BE2C (cell line): ENCODE data around the gene UQCRFS1.
"Not testable (repeated sequence)": the region's sequence is repeated elsewhere in the genome, so short reads cannot be mapped to it uniquely, and the experiment has no call there.

Source experiments
- DNase-seq: peaks from one replicate; pipeline ENCODE4 v3.0.0-alpha.2; 2020
- H3K27me3 ChIP-seq: fragments of 250-450 bp; sonication (Bioruptor Pico); 2 replicates; pipeline ENCODE4 v1.5.1; 2020; ENCODE audit warnings: mild to moderate bottlenecking
- H3K36me3 ChIP-seq: fragments of 250-450 bp; sonication (Bioruptor Pico); 2 replicates; pipeline ENCODE4 v1.5.1; 2020; ENCODE audit warnings: mild to moderate bottlenecking
- H3K4me1 ChIP-seq: fragments of 250-450 bp; sonication (Bioruptor Pico); 2 replicates; pipeline ENCODE4 v1.5.1; 2020
- H3K4me3 ChIP-seq: 2 replicates; pipeline ENCODE4 v1.5.1; 2011; ENCODE audit warnings: low read depth, low read length
- H3K9me3 ChIP-seq: fragments of 250-450 bp; sonication (Bioruptor Pico); 2 replicates; pipeline ENCODE4 v1.5.1; 2020
- TF ChIP-seq, protein P1 (sequence below): IDR thresholded peaks from 2 replicates; pipeline ENCODE4 v1.5.1; 2012; ENCODE audit warnings: mild to moderate bottlenecking, low read depth, low read length

Gene UQCRFS1

GRCh38 chr19:29247051-29247450 lies 34.1 kb upstream of the UQCRFS1 start:
- no peak for DNase-seq
- H3K4me1 ChIP-seq, result no peaks in the 10 kb centered on the region
- H3K4me3 ChIP-seq, result no peak overlapping the region
- no peaks in the 10 kb centered on the region for H3K9me3 ChIP-seq
- H3K27me3 ChIP-seq, result no peaks in the 10 kb centered on the region
- H3K36me3 ChIP-seq, result no peaks in the 10 kb centered on the region
- TF ChIP-seq, protein P1, sequence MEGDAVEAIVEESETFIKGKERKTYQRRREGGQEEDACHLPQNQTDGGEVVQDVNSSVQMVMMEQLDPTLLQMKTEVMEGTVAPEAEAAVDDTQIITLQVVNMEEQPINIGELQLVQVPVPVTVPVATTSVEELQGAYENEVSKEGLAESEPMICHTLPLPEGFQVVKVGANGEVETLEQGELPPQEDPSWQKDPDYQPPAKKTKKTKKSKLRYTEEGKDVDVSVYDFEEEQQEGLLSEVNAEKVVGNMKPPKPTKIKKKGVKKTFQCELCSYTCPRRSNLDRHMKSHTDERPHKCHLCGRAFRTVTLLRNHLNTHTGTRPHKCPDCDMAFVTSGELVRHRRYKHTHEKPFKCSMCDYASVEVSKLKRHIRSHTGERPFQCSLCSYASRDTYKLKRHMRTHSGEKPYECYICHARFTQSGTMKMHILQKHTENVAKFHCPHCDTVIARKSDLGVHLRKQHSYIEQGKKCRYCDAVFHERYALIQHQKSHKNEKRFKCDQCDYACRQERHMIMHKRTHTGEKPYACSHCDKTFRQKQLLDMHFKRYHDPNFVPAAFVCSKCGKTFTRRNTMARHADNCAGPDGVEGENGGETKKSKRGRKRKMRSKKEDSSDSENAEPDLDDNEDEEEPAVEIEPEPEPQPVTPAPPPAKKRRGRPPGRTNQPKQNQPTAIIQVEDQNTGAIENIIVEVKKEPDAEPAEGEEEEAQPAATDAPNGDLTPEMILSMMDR, result no peak; the same call in 1 of the 2 replicates

DNA sequence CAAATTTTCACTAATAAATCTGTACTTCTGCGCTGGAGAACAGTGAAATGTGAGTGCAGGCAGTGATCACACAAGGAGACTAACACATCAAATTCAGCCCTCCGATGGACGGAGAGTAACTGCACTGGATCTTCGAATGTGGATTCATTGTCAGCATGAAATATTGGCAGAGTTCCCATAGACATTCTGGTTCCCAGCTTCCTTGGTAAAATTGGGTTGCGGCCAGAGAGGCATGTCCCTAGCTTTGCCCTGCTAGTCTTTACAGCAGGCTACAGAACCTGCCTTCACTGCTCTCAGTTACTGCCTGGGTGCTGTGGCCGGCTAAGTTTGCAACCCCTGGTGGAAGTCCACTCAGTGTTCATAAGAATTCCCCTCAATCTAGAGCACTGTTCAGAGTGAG lies 32.3 kb upstream of the UQCRFS1 start:
- no peaks in the 10 kb centered on the region for H3K4me1 ChIP-seq
- no peak for DNase-seq

GRCh38 chr19:29241324-29241723 lies 28.4 kb upstream of the UQCRFS1 start:
- TF ChIP-seq, protein P1, result no peak
- H3K9me3 ChIP-seq, result no peaks in the 10 kb centered on the region
- H3K36me3 ChIP-seq, result no peaks in the 10 kb centered on the region
- no peak overlapping the region for H3K4me3 ChIP-seq
- H3K27me3 ChIP-seq, result no peaks in the 10 kb centered on the region
- H3K4me1 ChIP-seq, result no peaks in the 10 kb centered on the region
- DNase-seq, result no peak

More for the DNA sequence above, 32.3 kb upstream of the UQCRFS1 start:
- TF ChIP-seq, protein P1, result no peak
- Histone ChIP-seq H3K36me3 (no peaks in the 10 kb centered on the region), H3K27me3 (no peaks in the 10 kb centered on the region), H3K4me3 (no peak overlapping the region), H3K9me3 (no peaks in the 10 kb centered on the region)

GRCh38 chr19:29239213-29239776 lies 26.3 kb upstream of the UQCRFS1 start:
- no peaks in the 10 kb centered on the region for H3K27me3 ChIP-seq
- H3K9me3 ChIP-seq, result no peaks in the 10 kb centered on the region
- no peak overlapping the region for H3K4me3 ChIP-seq
- no peaks in the 10 kb centered on the region for H3K4me1 ChIP-seq
- no peak for DNase-seq
- TF ChIP-seq, protein P1, result no peak
- no peaks in the 10 kb centered on the region for H3K36me3 ChIP-seq

DNA sequence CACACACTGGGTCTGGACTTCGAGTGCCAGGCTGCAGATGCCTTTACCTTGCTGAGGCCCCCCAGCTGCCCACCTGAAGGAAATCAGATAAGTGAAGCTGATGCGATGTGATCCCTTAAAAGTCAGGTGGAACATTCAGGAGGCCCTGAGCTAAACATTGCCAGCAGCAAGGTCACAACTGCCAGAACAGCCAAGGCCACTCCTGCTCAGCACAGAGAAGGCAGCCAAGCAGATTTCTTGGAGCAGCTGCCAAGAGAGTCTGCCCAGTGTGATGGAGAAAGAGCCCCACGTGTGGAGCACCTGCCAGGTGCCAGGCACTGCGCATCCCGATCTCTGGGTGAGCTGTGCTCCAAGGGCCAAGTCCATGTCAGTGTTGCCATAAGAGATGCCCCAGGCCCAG lies 20.6 kb upstream of the UQCRFS1 start:
- H3K9me3 ChIP-seq, result no peaks in the 10 kb centered on the region
- no peak for DNase-seq
- TF ChIP-seq, protein P1, result no peak
- H3K4me1 ChIP-seq, result no peaks in the 10 kb centered on the region
- no peaks in the 10 kb centered on the region for H3K36me3 ChIP-seq
- H3K27me3 ChIP-seq, result no peaks in the 10 kb centered on the region
- H3K4me3 ChIP-seq, result no peak overlapping the region

- TF ChIP-seq, protein P1, result no peak
- no peaks in the 10 kb centered on the region for H3K4me1 ChIP-seq
- H3K36me3 ChIP-seq, result no peaks in the 10 kb centered on the region
- no peaks in the 10 kb centered on the region for H3K27me3 ChIP-seq
- no peak for DNase-seq
- no peaks in the 10 kb centered on the region for H3K9me3 ChIP-seq
- H3K4me3 ChIP-seq, result no peak overlapping the region
Observed at GRCh38 chr19:29232315-29232852, 19.4 kb upstream of the UQCRFS1 start.

GRCh38 chr19:29231306-29231705 lies 18.4 kb upstream of the UQCRFS1 start:
- H3K4me3 ChIP-seq, H3K9me3 ChIP-seq, H3K4me1 ChIP-seq, H3K36me3 ChIP-seq, DNase-seq, H3K27me3 ChIP-seq: not testable (repeated sequence)
